GM12801 (cell line): Measurements from ENCODE around the gene RADIL.

Experiments
- TF ChIP-seq, protein P1 (sequence below): IDR thresholded peaks from one replicate; pipeline ENCODE4 v1.5.1; 2011; ENCODE audit warnings: control low read depth; ENCODE audit not compliant: insufficient read length; ENCODE audit errors: extremely low read depth

Gene RADIL

DNA sequence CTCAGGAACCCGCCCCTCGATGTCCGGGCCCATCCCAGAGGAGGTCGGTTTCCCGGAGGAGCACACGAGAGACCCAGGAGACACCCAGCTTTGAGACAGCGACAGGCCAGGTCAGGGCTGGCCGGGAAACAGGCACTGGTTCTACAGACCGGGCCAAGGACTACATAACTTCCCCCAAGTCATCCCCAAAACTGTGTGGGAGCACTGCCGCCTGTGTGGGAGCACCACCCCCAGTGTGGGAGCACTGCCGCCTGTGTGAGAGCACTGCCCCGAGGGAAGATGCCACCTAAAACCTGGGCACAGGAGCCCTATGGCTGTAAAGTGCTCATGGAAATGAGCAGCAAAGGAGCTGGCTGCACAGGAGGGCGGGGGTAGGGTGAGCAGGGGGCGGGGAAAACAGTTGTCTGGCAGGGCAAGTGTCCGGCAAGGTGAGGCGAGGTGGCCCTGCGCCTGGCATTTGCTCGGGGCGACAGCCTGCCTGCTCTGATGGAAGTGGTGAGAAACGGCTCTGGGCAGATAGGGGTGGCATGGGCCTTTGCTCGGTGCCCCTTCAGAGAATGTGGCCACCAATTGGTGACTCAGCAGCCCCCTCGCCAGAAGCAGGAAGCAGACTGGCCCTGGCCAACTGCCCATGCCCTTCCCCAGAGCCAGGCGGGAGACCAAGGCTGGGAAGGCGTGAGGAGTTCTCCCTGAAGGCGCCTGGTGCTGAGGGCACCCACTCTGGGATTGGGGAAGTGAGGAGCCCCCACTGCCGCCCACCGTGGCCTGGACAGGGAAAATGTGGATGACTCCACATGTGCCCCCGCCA lies 47.9 kb downstream of the RADIL start:
- TF ChIP-seq, protein P1, sequence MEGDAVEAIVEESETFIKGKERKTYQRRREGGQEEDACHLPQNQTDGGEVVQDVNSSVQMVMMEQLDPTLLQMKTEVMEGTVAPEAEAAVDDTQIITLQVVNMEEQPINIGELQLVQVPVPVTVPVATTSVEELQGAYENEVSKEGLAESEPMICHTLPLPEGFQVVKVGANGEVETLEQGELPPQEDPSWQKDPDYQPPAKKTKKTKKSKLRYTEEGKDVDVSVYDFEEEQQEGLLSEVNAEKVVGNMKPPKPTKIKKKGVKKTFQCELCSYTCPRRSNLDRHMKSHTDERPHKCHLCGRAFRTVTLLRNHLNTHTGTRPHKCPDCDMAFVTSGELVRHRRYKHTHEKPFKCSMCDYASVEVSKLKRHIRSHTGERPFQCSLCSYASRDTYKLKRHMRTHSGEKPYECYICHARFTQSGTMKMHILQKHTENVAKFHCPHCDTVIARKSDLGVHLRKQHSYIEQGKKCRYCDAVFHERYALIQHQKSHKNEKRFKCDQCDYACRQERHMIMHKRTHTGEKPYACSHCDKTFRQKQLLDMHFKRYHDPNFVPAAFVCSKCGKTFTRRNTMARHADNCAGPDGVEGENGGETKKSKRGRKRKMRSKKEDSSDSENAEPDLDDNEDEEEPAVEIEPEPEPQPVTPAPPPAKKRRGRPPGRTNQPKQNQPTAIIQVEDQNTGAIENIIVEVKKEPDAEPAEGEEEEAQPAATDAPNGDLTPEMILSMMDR = no peak

DNA sequence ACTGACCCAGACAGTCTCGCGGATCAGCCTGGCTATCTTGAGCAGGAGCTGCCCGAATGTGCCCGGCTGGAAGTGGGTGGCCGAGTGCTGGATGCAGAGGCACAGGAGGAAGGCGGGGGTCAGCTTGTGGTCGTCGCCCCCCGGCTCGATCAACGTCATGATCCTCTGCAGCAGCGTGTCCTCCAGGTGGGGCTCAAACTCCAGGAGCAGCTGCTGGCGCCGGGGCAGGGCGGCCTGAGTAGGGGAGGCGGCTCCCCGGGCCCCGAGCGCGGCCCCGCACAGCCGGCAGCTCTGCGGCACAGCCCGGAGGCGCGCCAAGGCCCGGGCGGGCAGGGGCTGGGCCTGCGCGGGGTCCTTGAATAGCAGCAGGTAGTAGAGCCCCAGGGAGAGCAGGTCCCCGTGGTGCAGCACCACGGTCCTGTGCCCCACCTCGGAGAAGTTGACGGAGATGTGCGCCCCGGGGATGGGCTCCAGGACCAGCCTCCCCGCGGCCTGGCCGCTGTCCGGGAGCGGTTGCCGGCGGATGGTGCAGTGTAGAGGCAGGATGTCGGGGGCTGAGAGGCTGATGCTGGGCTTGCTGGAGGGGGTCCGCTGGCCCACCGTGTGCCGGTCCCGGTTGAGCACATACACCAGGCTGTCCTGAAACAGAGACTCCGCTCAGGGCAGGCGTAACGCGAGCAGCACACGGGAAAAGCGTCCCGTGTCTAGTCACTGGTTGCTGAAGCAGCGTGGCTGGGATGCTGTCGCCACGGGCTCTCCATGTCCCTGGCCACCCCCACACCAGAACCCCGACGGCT lies 48.7 kb downstream of the RADIL start:
- TF ChIP-seq, protein P1 = no peak

DNA sequence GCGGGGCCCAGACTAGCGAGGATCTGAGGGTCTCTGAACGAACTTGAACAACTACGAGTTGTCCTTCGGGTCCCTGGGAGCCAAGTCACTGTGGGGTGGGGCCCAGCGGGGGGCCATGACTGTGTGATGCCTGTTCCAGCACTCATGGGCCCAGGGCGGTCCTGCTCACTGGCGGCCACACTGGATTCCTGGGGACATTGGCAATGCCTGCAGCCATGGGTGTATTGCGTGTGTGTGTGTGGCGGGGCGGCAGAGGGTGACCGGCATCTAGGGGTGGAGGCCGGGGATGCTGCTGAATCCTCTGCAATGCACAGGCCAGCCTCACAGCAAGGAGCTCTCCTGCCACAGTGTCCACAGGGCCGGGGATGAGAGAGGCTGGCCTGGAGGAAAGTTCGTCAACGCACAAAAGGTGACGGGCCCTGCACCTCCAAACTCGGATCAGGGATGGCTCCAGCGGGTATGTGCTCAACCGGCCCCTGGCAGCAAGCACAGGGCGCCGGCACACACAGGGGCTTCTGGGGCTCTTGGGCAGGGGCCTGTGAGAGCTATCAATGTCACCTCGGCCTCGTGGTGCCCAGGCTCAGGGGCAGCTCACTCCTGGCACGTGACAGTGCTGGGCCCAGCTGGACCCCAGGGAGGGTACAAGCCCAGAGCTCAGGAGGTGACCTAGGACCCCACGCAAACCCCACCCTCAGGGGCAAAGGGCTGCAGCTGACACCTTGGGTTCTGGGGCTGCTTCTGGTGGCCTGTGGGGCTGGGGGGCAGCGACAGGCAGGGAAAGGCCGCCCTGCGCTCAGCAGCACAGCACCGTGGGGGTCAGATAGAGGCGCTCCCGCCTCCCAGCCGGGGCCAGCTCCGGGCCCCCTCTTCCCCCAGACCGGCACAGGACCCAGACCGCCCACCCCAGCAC lies 49.6 kb downstream of the RADIL start:
- TF ChIP-seq, protein P1 = no peak

DNA sequence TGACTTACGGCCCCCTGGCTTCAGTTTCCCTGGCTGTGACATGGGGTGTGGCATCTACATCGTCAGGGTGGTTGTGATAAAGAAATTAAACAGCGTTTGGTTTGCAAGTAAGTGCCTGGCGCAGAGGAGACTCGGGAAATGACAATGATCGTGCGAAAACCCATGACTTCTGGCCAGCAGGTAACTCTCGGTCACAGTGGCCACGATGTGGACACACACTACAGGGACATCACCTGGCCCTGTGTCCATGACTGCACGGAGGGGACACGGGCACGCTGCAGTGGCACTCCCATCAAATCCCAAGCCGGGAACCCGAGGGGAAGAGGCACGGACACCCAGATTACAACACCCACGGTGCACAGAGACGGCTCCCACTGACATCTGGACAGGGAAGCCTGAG lies 50.3 kb downstream of the RADIL start:
- TF ChIP-seq, protein P1 = no peak

DNA sequence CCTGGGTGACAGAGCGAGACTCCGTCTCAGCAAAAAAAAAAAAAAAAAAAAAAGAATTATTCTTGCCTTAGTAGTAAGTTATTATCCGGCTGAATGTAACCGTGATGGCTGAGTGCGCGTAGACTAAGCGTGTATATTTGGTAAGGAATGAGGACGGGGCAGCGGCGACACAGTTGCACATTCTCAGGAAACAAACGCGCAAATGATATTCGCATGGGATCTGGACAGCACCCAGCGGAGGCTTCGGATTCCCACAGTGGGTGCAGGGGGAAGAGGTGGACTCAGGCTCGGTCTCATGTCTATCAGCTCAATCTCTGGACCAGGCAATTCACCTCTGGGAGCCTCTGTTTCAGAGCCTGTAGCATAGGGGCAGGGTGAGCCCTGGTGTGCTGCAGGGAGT lies 50.8 kb downstream of the RADIL start:
- TF ChIP-seq, protein P1 = no peak

DNA sequence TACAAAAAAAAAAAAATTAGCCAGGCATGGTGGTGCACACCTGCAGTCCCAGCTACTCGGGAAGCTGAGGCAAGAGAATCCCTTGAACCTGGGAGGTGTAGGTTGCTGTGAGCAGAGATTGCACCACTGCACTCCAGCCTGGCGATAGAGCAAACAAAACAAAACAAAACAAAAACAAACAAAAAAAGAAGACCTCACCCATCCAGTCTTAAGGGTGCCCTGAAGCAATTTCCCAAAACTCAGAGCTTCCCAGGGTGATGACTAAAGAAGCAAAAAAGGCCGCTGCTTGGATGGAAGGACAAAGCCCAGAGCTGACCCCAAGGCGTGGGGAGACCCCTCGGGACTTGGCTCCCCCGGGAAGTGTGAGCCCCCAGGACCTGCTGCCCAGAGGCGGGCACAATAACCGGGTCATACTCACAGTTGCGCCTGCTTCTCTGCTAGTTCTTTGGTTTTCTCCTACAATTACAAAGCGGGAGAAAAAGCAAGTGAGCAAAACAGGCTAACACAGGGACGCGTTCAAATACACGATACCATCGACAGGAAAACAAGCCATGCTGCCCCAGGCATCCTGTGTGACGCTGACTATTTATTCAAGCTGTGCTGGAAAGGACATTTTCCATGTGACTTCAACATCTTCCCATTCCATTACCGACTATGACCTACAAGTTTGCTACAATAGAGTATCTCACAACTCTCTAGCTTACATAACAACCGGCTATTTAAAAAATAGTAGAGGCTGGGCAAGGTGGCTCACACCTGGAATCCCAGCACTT lies 51.6 kb downstream of the RADIL start:
- TF ChIP-seq, protein P1 = no peak
